ENCODE results near the gene ATAD3B. TPM values are rescaled to one million over a fixed set of nuclear protein-coding genes. Genes with fewer than 3 reads are reported as not detected.
"Not testable (repeated sequence)": the region's sequence is repeated elsewhere in the genome, so short reads cannot be mapped to it uniquely, and the experiment has no call there.

ATAD3B gene
- total and polyA plus RNA-seq, 2 donors (not counting 3 experiments of a cell fraction or from before 2014, with no cell fraction given): 20.5 to 48.2 TPM

DNA sequence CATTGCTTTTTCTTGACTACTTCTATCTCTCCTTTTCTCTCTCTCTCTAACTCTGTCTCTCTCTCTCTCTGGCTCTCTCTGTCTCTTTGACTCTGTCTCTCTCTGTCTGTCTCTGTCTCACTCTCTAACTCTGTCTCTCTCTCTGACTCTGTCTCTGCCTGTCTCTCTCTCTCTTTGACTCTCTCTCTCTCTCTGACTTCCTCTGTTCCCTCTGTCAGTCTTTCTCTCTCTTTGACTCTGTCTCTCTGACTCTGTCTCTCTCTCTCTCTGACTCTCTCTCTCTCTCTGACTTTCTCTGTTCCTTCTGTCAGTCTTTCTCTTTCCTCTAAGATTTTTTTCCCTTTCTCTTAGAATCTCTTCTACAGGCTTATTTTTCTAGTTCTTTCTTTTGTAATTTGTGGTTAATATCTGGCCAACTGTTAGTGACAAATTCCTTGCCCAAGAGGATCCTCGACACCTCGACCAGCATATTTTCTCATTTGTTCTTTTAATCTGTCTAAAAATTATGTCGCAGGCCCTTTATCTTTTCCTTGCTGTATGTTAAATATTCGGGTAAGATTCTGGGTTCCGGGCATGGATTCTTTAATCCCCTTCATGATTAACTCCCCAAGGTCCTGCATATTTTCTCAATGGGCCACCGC is 22.3 kb upstream of the ATAD3B start, which contains the start of gene ATAD3C:
Gene ATAD3C, plus strand, starts transcription at position 591 of the 641 bp plus-strand sequence. CDS start 995 bp downstream, outside the sequence.
- no peak for TF ChIP-seq EZH2 (IDR thresholded peaks at IDR 0.05; ENCODE audit: borderline replicate concordance, low read depth, low read length, severe bottlenecking)
- TF ChIP-seq POLR2AphosphoS5 (IDR thresholded peaks at IDR 0.05; ENCODE audit: insufficient read depth, low read depth, low read length): no peak
- TF ChIP-seq FOS (IDR thresholded peaks at IDR 0.05; ENCODE audit: borderline replicate concordance, insufficient read depth, low read length): no peak
- no peak for TF ChIP-seq MYC (IDR thresholded peaks at IDR 0.05; ENCODE audit: low read depth, low read length)
- TF ChIP-seq, protein P1, sequence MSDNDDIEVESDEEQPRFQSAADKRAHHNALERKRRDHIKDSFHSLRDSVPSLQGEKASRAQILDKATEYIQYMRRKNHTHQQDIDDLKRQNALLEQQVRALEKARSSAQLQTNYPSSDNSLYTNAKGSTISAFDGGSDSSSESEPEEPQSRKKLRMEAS (IDR thresholded peaks at IDR 0.05; ENCODE audit: insufficient read depth, insufficient read length): no peak
- TF ChIP-seq CTCF (IDR thresholded peaks at IDR 0.05; ENCODE audit: extremely low read depth in 1 of 2, insufficient read depth in 1 of 2, low read depth in 1 of 2, low read length in 2 of 2): no peak
- TF ChIP-seq JUN (IDR thresholded peaks at IDR 0.05; ENCODE audit: borderline replicate concordance, insufficient read depth, insufficient read length, low read depth): no peak
- TF ChIP-seq POLR2A (IDR thresholded peaks at IDR 0.05; ENCODE audit: low read depth, low read length): no peak
- no peak for TF ChIP-seq GATA2 (IDR thresholded peaks at IDR 0.05; ENCODE audit: insufficient read depth, insufficient read length, low read depth, low read length)
- FAIRE-seq (no peak), DNase-seq (ENCODE audit: low read depth, low spot score) (no peak)
- Histone ChIP-seq H3K27me3 (ENCODE audit: control insufficient read depth in 2 of 2, insufficient read depth in 2 of 2, low read length in 2 of 2) (no peaks in the 10 kb centered on the region), H3K4me2 (ENCODE audit: insufficient read depth, low read length) (no peak within 1 kb of the TSS), H4K20me1 (replicated peaks; ENCODE audit: control insufficient read depth, extremely low read depth, insufficient read depth, low read length) (no peaks in the 10 kb centered on the region), H3K9ac (replicated peaks; ENCODE audit: extremely low read depth, insufficient read depth, low read length) (no peak within 1 kb of the TSS), H3K27ac (ENCODE audit: insufficient read depth, low read depth, low read length) (no peak within 1 kb of the TSS), H3K4me1 (ENCODE audit: control insufficient read depth, extremely low read depth, insufficient read depth, low read length) (no peaks in the 10 kb centered on the region), H3K9me3 (replicated peaks; ENCODE audit: control insufficient read depth, insufficient read depth, low read length) (no peaks in the 10 kb centered on the region), H2AFZ (ENCODE audit: low read depth, low read length) (no peak within 1 kb of the TSS), H3K79me2 (ENCODE audit: control insufficient read depth, insufficient read depth, low read length) (no peaks in the 10 kb centered on the region), H3K4me3 (replicated peaks in 1 of 3; ENCODE audit: insufficient read depth in 1 of 3, low read depth in 1 of 3, low read length in 3 of 3) (no peak within 1 kb of the TSS), H3K36me3 (ENCODE audit: control insufficient read depth in 2 of 2, extremely low read depth in 1 of 2, insufficient read depth in 2 of 2, low read length in 2 of 2) (no peaks in the 10 kb centered on the region), H3K9me1 (replicated peaks; ENCODE audit: control insufficient read depth, extremely low read depth, insufficient read depth, low read length) (no peaks in the 10 kb centered on the region)
- dilution Hi-C loops (cut with MboI; ENCODE audit: extremely low pct_ligation_motif_present, low sequenced_read_pairs) (no loop called here), intact Hi-C loops (cut with micrococcal nuclease) (no loop called here)
- POLR2A ChIA-PET: no interaction called here
- CTCF ChIA-PET: interaction anchor here (2.7 kb wide), 1 partner anchor 8 kb away, joined by 6 read pairs; no protein-coding TSS in a partner anchor
- no TSS peak for BruUV-seq (replicated peaks)

DNA sequence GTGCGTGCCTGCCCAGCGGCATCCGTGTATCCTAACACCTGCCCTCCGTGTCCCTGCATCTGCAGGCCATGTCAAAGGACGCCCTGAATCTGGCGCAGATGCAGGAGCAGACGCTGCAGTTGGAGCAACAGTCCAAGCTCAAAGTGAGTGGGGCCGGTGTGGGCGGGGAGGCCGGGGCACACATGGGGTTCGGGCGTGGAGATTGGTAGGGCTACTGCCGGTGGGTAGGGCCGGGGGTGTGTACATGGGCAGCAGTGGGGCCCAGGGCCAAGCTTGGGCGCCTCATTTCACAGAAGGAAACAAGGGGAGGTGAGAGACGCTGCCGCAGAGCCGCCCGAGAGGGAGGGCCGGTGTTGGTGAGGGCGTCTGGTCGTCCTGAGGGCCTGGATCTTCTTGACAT is 20.9 kb upstream of the ATAD3B start:
- H3K9me1 ChIP-seq (replicated peaks; ENCODE audit: control insufficient read depth, extremely low read depth, insufficient read depth, low read length); dilution Hi-C loops (cut with MboI; ENCODE audit: extremely low pct_ligation_motif_present, low sequenced_read_pairs); H3K4me1 ChIP-seq (ENCODE audit: control insufficient read depth, extremely low read depth, insufficient read depth, low read length); H3K4me3 ChIP-seq (replicated peaks in 1 of 3; ENCODE audit: insufficient read depth in 1 of 3, low read depth in 1 of 3, low read length in 3 of 3); BruUV-seq (replicated peaks); FAIRE-seq; POLR2A ChIA-PET; H3K36me3 ChIP-seq (ENCODE audit: control insufficient read depth in 2 of 2, extremely low read depth in 1 of 2, insufficient read depth in 2 of 2, low read length in 2 of 2); H2AFZ ChIP-seq (ENCODE audit: low read depth, low read length); DNase-seq (ENCODE audit: low read depth, low spot score); H3K79me2 ChIP-seq (ENCODE audit: control insufficient read depth, insufficient read depth, low read length); H3K4me2 ChIP-seq (ENCODE audit: insufficient read depth, low read length); H3K9me3 ChIP-seq (replicated peaks; ENCODE audit: control insufficient read depth, insufficient read depth, low read length); intact Hi-C loops (cut with micrococcal nuclease); H4K20me1 ChIP-seq (replicated peaks; ENCODE audit: control insufficient read depth, extremely low read depth, insufficient read depth, low read length); H3K27ac ChIP-seq (ENCODE audit: insufficient read depth, low read depth, low read length); H3K9ac ChIP-seq (replicated peaks; ENCODE audit: extremely low read depth, insufficient read depth, low read length); H3K27me3 ChIP-seq (ENCODE audit: control insufficient read depth in 2 of 2, insufficient read depth in 2 of 2, low read length in 2 of 2): not testable (repeated sequence)
- CTCF ChIA-PET: interaction anchor here (2.7 kb wide), 1 partner anchor 10 kb away, joined by 6 read pairs; no protein-coding TSS in a partner anchor
